Skeletal muscle cell (primary cell): ENCODE data around the gene ADCY2.

Source experiments
- DNase-seq: peaks from one replicate; pipeline ENCODE4 v3.0.0-alpha.2; 2010; ENCODE audit warnings: low read depth
- H3K4me3 ChIP-seq: 2 replicates; pipeline ENCODE4 v1.5.1; 2011; ENCODE audit warnings: low read depth, mild to moderate bottlenecking, control low read depth, low read length, moderate library complexity

ADCY2 gene

GRCh38 chr5:7842531-7842930 lies 446.6 kb downstream of the ADCY2 start:
- no peak overlapping the region for H3K4me3 ChIP-seq
- no peak for DNase-seq

DNA sequence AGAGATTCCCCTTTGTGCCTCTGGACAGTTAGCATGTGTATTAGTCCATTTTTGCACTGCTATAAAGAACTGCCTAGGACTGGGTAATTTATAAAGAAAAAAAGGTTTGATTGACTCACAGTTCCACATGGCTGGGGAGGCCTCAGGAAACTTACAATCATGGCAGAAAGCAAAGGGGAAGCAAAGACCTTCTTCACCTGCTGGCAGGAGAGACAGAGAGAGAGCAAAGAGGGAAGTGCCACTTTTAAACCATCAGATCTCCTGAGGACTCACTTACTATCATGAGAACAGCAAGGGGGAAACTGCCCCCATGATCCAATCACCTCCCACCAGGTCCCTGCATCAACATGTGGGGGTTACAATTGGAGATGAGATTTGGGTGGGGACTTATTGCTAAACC lies 449.0 kb downstream of the ADCY2 start:
- DNase-seq, result no peak
- no peak overlapping the region for H3K4me3 ChIP-seq

GRCh38 chr5:7845557-7845956 lies 449.6 kb downstream of the ADCY2 start:
- H3K4me3 ChIP-seq, result no peak overlapping the region
- DNase-seq, result no peak

DNA sequence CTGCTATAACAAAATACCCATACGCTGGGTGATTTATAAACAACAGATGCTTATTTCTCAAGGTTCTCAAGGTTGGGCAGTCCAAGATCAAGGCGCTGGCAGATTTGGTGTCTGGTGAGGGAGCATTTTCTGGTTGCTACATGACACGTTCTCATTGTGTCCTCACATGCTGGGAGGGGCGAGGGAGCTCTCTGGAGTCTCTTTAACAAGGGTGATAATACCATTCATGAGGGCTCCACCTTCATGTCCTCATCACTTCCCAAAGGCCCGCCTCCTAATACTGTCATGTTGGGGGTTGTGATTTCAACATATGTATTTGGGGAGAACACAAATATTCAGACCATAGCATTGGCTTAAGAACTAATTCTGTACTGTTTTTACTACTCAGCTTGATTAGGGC lies 450.4 kb downstream of the ADCY2 start:
- no peak overlapping the region for H3K4me3 ChIP-seq
- no peak for DNase-seq

GRCh38 chr5:7848296-7848695 lies 452.4 kb downstream of the ADCY2 start:
- no peak overlapping the region for H3K4me3 ChIP-seq
- DNase-seq, result peak; percentile 36

GRCh38 chr5:7849681-7850394 lies 453.9 kb downstream of the ADCY2 start:
- DNase-seq, result no peak
- H3K4me3 ChIP-seq, result peak overlapping the region; percentile 36

GRCh38 chr5:7850395-7851239 lies 454.7 kb downstream of the ADCY2 start, which contains the start of gene CFAP90:
Gene CFAP90, minus strand, starts transcription at chr5:7851133. Its CDS starts 112 bp downstream, at chr5:7851021.
- no peak for DNase-seq
- peak within 1 kb of the TSS; percentile 57 for H3K4me3 ChIP-seq

DNA sequence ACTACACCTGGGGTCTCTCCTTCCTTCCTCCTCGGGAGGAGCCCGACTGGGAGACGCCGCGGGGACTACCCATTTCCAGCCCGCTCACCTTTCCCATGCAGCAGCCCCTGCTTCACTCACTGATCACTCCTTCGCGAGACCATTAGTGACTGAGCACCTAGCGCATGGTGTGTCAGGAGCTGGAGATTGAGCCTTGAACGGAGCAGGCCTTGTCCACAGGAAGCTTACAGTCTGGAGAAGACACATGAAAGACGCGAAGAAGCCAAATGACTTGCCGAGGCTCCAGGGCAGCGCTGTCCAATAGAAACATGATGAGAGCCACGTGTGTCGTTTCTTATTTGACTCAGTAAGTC lies 455.3 kb downstream of the ADCY2 start:
- H3K4me3 ChIP-seq, result peak overlapping the region; percentile 57
- DNase-seq, result no peak

DNA sequence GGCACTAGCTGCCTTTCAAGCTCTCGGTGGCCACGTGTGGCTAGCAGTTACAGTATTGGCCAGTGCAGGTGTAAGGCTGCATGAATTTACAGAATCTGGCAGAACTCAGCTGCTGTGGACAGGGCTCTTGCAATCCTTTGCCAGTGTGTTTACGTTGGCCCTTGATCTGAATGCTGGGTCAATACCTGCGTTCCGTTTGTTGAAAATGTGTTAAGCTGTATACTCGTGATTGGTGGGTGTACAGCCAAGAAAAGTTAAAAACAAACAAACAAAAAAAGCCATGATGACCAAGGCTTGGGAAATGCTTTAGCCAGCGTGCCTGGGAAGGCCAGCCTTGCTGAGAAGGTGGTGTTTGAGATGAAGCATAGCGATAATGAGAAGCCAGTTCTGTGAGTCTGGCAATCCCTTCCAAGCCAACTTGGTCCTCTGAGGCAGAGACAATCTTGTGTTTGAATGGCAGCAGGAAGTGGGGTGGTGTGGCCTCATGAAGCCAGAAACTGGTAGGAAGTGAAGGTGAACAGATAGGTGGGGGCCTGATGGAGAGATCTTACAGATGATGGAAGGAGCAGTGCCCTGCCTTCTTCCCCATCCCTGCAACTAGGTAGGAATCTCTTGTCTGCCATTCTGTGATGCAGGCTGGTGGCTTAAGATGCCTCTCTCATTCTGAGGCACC lies 455.8 kb downstream of the ADCY2 start:
- no peak for DNase-seq
- no peak overlapping the region for H3K4me3 ChIP-seq

DNA sequence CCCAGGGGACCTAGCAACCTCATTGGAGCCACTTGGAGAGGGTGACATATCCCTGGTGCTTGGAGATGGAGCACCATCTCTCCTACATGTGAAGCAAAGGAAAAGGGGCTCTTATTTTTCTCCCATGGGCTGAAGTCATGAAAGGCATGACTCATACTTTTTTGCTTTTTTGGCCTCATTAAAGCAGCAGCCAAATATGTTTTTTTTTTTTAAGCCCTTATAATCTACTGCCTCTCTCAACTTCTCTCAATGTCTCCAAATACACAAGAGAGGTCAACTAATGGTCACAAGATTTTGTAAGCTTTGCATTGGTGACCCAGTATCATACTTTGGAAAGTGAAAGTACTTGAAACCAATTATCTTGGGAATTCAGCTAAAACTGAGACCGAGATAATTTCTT lies 456.6 kb downstream of the ADCY2 start:
- no peak for DNase-seq
- no peak overlapping the region for H3K4me3 ChIP-seq

DNA sequence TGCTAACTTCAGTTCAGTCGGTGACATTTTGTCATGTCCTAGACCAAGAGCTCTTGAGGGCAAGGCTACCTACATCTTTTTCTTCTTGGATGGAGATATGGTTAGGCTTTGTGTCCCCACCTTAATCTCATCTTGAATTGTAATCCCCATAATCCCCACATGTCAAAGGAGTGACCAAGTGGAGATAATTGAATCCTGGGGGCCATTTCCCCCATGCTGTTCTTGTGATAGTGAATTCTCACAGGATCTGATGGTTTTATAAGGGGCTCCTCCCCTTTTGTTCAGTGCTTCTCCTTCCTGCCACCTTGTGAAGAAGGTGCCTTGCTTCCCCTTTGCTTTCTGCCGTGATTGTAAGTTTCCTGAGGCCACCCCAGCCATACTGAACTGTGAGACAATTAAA lies 457.1 kb downstream of the ADCY2 start:
- no peak overlapping the region for H3K4me3 ChIP-seq
- no peak for DNase-seq

DNA sequence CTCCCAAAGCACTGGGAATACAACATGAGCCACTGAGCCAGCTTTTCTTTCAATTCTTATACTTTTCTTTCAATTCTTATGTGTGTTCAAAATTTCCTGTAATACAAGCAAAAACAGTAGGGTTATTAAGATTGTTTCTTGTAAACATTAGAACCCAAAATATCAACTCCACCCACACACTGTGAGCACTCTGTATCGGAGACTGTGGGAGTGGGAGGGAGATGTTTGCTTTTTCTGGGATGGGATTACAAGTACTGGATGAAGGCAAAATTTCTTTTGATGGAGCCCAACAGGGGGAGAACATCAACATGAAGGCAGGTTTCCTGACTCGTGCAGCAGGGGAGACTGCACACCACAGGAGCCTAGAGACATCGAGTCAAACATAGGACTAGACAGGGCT lies 459.7 kb downstream of the ADCY2 start:
- DNase-seq, result no peak
- H3K4me3 ChIP-seq, result no peak overlapping the region

DNA sequence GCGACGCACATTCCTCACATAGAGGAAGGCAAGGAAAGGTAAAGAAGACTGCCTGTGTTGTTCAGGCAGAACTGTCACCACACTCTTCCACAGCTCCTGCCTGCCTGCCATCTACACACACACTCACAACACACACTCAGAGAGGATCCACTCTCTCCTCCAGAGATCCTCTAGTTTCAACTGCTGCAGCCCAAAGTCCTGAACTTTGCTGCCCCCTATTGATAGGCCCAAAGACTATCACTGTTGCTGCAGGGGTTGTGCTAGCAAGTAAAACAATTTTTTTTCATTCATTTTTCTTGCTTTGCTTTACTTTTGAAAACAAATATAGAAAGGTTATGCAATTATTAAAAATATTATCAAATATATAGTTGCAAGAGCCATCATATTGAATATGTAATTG lies 460.9 kb downstream of the ADCY2 start:
- H3K4me3 ChIP-seq, result no peak overlapping the region
- DNase-seq, result no peak

DNA sequence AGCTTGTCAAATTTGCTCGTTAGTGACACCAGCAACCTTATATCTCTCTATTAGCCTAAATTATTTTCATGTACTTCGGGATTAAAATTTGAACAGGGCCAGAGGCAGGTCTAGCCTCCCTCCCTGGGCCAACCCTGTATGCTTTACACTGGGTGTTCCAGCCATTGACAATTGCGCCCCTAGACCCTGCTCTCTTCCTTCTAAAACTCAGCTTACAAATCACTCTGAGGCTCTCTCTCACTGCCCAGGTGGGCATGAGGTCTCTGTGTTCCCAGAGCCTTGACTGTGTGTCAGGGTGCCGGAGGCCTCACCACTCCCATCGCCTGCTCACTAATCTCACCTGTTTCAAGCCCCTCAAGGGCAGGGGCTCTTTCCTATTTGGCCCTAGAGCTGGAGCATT lies 461.4 kb downstream of the ADCY2 start:
- H3K4me3 ChIP-seq, result no peak overlapping the region
- DNase-seq, result no peak

DNA sequence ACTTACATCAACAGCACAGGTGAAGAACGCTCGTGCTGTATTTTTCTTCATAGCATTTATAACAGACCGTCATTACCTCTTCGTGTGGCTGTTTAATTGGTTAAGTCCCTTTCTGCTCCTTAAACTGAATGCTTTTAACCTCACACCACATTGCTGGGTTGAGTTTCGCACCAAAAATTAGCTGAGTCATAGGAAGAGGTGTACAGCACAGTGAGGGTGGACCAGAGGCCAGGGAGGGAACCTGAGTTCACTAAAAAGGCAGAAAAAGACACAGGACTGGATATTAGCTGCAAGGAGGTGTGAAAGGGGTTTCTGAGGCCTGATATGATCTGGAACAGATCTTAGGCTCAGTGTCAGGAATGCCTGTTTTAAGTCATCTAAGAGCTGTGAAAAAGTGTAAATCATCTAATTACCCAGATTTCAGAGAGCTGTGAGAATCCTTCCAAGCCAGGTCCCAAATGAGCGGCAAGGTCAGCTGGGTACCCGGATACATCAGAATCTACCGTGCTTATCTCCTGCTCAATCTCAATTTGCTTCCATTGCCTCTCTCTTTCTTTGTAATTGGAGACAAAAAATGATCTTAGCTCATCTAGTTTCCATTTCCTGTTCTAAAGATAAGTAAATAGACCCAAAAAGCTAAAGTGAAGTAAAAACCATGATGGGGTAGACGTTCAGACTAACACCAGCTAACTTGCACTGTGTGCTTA lies 462.1 kb downstream of the ADCY2 start:
- H3K4me3 ChIP-seq, result no peak overlapping the region
- DNase-seq, result no peak

- DNase-seq, result no peak
- no peak overlapping the region for H3K4me3 ChIP-seq
These were observed 470.3 kb downstream of the ADCY2 start for GRCh38 chr5:7866196-7866595.

DNA sequence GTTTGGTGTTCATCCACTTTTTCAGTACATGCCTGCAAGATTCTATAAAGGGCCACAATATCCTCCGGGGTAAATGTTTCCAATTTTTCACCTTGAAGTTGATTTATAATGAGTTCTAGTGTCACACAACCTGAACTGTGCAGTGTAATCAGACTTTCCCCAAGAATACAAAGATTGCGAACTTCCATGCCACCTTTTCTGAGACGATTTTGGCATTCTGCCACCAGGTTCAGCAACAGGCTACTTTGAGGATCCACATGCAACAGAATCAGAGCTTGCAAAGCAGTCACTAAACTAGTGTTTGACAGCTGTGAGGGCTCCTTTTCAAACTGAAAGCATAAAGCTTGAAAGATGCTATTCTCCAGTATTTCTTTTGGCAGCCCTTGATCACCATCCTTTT lies 471.3 kb downstream of the ADCY2 start:
- no peak overlapping the region for H3K4me3 ChIP-seq
- DNase-seq, result no peak

- H3K4me3 ChIP-seq, result peak overlapping the region; percentile 94
- DNase-seq, result no peak
These were observed 472.5 kb downstream of the ADCY2 start for GRCh38 chr5:7868427-7868772.

DNA sequence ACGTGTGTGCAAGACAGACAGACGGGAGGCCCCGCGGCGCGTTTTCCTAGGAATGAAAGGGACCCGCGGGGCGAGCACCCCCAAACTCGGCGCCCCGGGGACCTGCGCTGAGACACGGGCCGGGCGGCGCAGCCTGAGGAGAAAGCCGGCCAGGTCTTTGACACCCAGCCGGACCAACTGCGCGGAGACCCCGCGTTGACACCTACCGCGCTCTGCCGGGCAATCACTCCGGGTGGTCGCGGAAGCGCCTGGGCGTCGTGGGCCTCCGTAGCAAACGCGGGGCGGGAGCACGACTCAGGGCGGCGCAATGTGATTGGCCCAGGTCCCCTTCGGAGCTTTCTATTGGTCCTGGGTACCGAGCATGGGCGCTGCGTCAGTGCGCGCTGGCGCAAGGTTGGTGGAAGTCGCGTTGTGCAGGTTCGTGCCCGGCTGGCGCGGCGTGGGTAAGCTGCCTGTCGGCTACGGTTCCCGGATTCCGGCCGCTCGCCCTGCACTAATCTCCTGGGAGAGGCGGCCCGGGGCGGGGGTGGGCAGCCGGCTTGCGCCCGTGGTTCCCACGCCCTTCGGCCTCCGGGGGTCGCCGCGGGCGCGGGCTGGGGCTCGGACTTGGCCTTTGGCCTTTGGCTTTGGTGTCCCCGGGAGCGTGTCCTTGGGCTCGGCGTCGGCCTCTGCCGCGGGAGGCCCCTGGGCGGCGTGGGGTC lies 473.0 kb downstream of the ADCY2 start, which contains the start of the genes FASTKD3 and MTRR:
FASTKD3 (minus strand) TSS at position 259 of the 701 bp plus-strand sequence. CDS start 948 bp downstream, outside the sequence.
MTRR (plus strand) TSS at position 376 of the 701 bp plus-strand sequence. CDS start 1,647 bp downstream, outside the sequence.
- peak within 1 kb of the TSS; percentile 94 for H3K4me3 ChIP-seq
- peak; percentile 81 for DNase-seq
